ENCODE measurements around the gene INHBC.

The INHBC gene

GRCh38 chr12:57452937-57453509, 18.4 kb downstream of the INHBC start:
- no peaks in the 10 kb centered on the region for H3K36me3 ChIP-seq (ENCODE audit: control insufficient read depth, insufficient read depth, low read length)
- TF ChIP-seq CTCF (IDR thresholded peaks at IDR 0.05; ENCODE audit: insufficient read depth, low read length, poor library complexity, severe bottlenecking), result peak; percentile 88
- H3K4me3 ChIP-seq (replicated peaks; ENCODE audit: low read depth, low read length), result no peak overlapping the region
- no peaks in the 10 kb centered on the region for H3K27me3 ChIP-seq (replicated peaks; ENCODE audit: control insufficient read depth, insufficient read depth, low read length)
- DNase-seq (ENCODE audit: extremely low read depth, insufficient read length), result no peak

DNA sequence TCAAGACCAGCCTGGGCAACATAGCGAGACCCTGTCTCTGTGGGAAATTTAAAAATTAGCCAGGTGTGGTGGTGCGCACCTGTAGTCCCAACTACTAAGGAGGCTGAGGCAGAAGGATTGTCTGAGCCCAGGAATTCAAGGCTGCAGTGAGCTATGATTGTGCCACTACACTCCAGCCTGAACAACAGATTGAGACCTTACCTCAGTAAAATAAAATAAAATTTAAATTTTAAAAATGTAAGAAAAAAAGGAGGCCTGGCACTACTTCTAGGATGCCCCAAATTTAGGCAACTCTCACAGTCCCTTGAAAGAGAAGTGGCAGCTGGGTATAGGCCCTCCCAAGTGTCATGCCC, 19.6 kb downstream of the INHBC start:
- TF ChIP-seq CTCF (IDR thresholded peaks at IDR 0.05; ENCODE audit: insufficient read depth, low read length, poor library complexity, severe bottlenecking), result no peak
- DNase-seq (ENCODE audit: extremely low read depth, insufficient read length), result no peak
- no peak overlapping the region for H3K4me3 ChIP-seq (replicated peaks; ENCODE audit: low read depth, low read length)

DNA sequence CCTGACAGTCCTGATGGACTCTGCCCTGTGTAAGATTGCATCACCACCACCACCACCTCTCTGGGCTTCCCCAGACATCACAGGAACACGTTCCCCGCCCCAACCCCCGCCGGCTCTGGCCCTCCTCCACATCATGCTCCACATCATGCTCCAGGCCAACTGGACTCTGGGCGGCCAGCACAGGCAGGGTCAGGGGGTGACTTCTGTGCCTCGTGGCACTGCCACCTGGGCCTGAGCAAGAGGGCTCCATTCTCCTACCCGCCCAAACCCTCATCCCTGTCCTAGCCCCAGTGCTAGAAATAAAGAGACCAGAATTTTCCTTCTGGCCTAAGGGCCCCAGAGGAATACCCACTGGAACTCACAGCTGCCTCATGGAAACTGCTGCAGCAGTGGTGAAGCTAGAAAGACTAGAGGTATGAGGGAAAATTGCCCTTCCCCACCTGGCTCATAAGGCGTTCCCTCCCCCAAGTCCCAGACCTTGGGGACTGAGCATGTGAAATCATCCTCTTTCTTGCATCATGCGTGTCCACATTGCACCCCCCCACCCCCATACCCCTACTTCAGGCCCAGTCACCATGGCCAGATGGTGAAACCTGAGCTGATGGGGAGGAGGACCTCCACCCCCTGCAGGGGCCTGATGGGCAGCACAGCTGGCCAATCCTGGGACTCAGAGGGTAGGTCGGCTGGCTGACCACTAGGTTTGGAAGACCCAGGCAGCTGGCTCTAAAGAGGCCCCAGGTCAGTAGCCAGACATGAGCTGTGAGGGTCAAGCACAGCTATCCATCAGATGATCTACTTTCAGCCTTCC, 20.2 kb downstream of the INHBC start, which contains the start of gene INHBE:
TSS of gene INHBE (plus strand) at position 742 of the 808 bp plus-strand sequence. CDS start 230 bp downstream, outside the sequence.
- Histone ChIP-seq H3K36me3 (ENCODE audit: control insufficient read depth, insufficient read depth, low read length) (no peaks in the 10 kb centered on the region), H3K4me3 (replicated peaks; ENCODE audit: low read depth, low read length) (no peak within 1 kb of the TSS), H3K27me3 (replicated peaks; ENCODE audit: control insufficient read depth, insufficient read depth, low read length) (no peaks in the 10 kb centered on the region)
- no peak for TF ChIP-seq CTCF (IDR thresholded peaks at IDR 0.05; ENCODE audit: insufficient read depth, low read length, poor library complexity, severe bottlenecking)
- DNase-seq (ENCODE audit: extremely low read depth, insufficient read length), result no peak

More for the DNA sequence above, 19.6 kb downstream of the INHBC start:
- no peaks in the 10 kb centered on the region for H3K36me3 ChIP-seq (ENCODE audit: control insufficient read depth, insufficient read depth, low read length)
- H3K27me3 ChIP-seq (replicated peaks; ENCODE audit: control insufficient read depth, insufficient read depth, low read length), result no peaks in the 10 kb centered on the region

GRCh38 chr12:57455374-57456144, 21.0 kb downstream of the INHBC start:
- Histone ChIP-seq H3K27me3 (replicated peaks; ENCODE audit: control insufficient read depth, insufficient read depth, low read length) (no peaks in the 10 kb centered on the region), H3K36me3 (ENCODE audit: control insufficient read depth, insufficient read depth, low read length) (no peaks in the 10 kb centered on the region), H3K4me3 (replicated peaks; ENCODE audit: low read depth, low read length) (no peak overlapping the region)
- DNase-seq (ENCODE audit: extremely low read depth, insufficient read length), result no peak
- no peak for TF ChIP-seq CTCF (IDR thresholded peaks at IDR 0.05; ENCODE audit: insufficient read depth, low read length, poor library complexity, severe bottlenecking)

DNA sequence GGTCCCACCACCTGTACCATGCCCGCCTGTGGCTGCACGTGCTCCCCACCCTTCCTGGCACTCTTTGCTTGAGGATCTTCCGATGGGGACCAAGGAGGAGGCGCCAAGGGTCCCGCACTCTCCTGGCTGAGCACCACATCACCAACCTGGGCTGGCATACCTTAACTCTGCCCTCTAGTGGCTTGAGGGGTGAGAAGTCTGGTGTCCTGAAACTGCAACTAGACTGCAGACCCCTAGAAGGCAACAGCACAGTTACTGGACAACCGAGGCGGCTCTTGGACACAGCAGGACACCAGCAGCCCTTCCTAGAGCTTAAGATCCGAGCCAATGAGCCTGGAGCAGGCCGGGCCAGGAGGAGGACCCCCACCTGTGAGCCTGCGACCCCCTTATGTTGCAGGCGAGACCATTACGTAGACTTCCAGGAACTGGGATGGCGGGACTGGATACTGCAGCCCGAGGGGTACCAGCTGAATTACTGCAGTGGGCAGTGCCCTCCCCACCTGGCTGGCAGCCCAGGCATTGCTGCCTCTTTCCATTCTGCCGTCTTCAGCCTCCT, 21.6 kb downstream of the INHBC start:
- no peak overlapping the region for H3K4me3 ChIP-seq (replicated peaks; ENCODE audit: low read depth, low read length)
- peak; percentile 90 for TF ChIP-seq CTCF (IDR thresholded peaks at IDR 0.05; ENCODE audit: insufficient read depth, low read length, poor library complexity, severe bottlenecking)
- no peak for DNase-seq (ENCODE audit: extremely low read depth, insufficient read length)
- H3K27me3 ChIP-seq (replicated peaks; ENCODE audit: control insufficient read depth, insufficient read depth, low read length), result no peaks in the 10 kb centered on the region
- no peaks in the 10 kb centered on the region for H3K36me3 ChIP-seq (ENCODE audit: control insufficient read depth, insufficient read depth, low read length)
